HL-60 (cell line): ENCODE data around the gene LDOC1.

Experiments used
- DNase-seq, 2 experiments: peaks; one replicate each; pipeline ENCODE4 v3.0.0-alpha.2; 2010 to 2020; ENCODE audit warnings: low read depth in 1 of 2, low spot score in 1 of 2
- H3K27ac ChIP-seq: fragments of 250-450 bp; sonication (Bioruptor Pico); replicated peaks from 2 replicates; pipeline ENCODE4 v1.5.1; 2020; ENCODE audit warnings: mild to moderate bottlenecking, moderate library complexity
- H3K27me3 ChIP-seq: fragments of 250-450 bp; sonication (Bioruptor Pico); 2 replicates; pipeline ENCODE4 v1.5.1; 2021; ENCODE audit warnings: mild to moderate bottlenecking, moderate library complexity; ENCODE audit not compliant: insufficient read depth, poor library complexity, severe bottlenecking
- H3K4me3 ChIP-seq: replicated peaks from 2 replicates; pipeline ENCODE4 v1.5.1; 2011; ENCODE audit warnings: mild to moderate bottlenecking, control low read depth, low read length; ENCODE audit not compliant: insufficient read depth
- CTCF ChIP-seq: IDR thresholded peaks from one replicate; pipeline ENCODE4 v1.5.1; 2011; ENCODE audit warnings: low read length, control low read depth, inconsistent platforms; ENCODE audit not compliant: insufficient read depth
- GABPA ChIP-seq: IDR thresholded peaks from 2 replicates; pipeline ENCODE4 v1.6.1; 2012; ENCODE audit warnings: low read depth
- POLR2AphosphoS5 ChIP-seq: IDR thresholded peaks from 2 replicates; pipeline ENCODE4 v1.6.1; 2012; ENCODE audit warnings: low read depth
- REST ChIP-seq: IDR thresholded peaks from 2 replicates; pipeline ENCODE4 v1.6.1; 2012; ENCODE audit warnings: low read depth; ENCODE audit not compliant: insufficient replicate concordance
- SPI1 ChIP-seq: IDR thresholded peaks from 2 replicates; pipeline ENCODE4 v1.6.1; 2012; ENCODE audit warnings: low read depth, mild to moderate bottlenecking, borderline replicate concordance

Gene LDOC1

GRCh38 chrX:141133272-141133671 lies 43.7 kb downstream of the LDOC1 start:
- no peak overlapping the region for H3K27ac ChIP-seq
- DNase-seq: no peak
- no peak overlapping the region for H3K4me3 ChIP-seq
- TF ChIP-seq POLR2AphosphoS5: no peak
- TF ChIP-seq GABPA: no peak
- no peak for TF ChIP-seq CTCF
- no peak for TF ChIP-seq REST
- TF ChIP-seq SPI1: no peak
- no peaks in the 10 kb centered on the region for H3K27me3 ChIP-seq

- Histone ChIP-seq H3K4me3 (no peak overlapping the region), H3K27me3 (no peaks in the 10 kb centered on the region), H3K27ac (no peak overlapping the region)
- no peak for DNase-seq
- TF ChIP-seq GABPA (no peak), CTCF (no peak), SPI1 (no peak), POLR2AphosphoS5 (no peak), REST (no peak)
Observed at GRCh38 chrX:141127146-141127545, 49.8 kb downstream of the LDOC1 start.
